Lower leg skin (tissue), 3 donors: ENCODE data around the gene RNF128.

ENCODE experiments used
- POLR2A ChIP-seq, 2 donors: fragments of 450-650 bp; IDR thresholded peaks; one replicate each; pipeline ENCODE4 v1.6.1; 2016 to 2017; ENCODE audit warnings: antibody characterized with exemption in 2 of 2, mild to moderate bottlenecking in 1 of 2, moderate library complexity in 1 of 2
- TF ChIP-seq, protein P1 (sequence below), 3 donors: fragments of 450-650 bp; IDR thresholded peaks; one replicate each; pipeline ENCODE4 v1.5.1; 2016; ENCODE audit warnings: antibody characterized with exemption in 3 of 3, mild to moderate bottlenecking in 3 of 3, moderate library complexity in 2 of 3

DNA sequence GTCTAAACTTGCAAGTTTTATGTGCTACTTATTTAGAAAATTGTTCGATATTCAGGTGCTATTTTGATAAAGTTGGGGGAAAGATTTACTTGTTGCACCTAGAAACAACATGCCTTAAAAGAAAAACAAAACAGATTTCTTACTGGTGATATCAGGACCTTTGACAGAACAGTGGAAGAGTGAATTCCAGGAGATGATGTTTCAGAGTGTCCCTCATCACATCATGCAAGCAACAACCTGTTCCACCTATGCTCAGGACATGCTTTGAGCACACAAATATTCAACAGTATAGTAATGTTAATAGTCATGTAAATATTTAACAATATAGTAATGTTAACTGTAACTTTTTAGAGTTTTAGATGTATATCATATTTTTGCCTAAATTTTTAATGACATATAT is 23.9 kb upstream of the RNF128 start:
- no peak for TF ChIP-seq POLR2A (IDR thresholded peaks at IDR 0.05)
- TF ChIP-seq, protein P1, sequence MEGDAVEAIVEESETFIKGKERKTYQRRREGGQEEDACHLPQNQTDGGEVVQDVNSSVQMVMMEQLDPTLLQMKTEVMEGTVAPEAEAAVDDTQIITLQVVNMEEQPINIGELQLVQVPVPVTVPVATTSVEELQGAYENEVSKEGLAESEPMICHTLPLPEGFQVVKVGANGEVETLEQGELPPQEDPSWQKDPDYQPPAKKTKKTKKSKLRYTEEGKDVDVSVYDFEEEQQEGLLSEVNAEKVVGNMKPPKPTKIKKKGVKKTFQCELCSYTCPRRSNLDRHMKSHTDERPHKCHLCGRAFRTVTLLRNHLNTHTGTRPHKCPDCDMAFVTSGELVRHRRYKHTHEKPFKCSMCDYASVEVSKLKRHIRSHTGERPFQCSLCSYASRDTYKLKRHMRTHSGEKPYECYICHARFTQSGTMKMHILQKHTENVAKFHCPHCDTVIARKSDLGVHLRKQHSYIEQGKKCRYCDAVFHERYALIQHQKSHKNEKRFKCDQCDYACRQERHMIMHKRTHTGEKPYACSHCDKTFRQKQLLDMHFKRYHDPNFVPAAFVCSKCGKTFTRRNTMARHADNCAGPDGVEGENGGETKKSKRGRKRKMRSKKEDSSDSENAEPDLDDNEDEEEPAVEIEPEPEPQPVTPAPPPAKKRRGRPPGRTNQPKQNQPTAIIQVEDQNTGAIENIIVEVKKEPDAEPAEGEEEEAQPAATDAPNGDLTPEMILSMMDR (IDR thresholded peaks at IDR 0.05): no peak
